H1 (cell line): Measurements from ENCODE around the gene NRXN3.

Source experiments
- BCL11A ChIP-seq, 2 experiments: IDR thresholded peaks; one replicate each; pipeline ENCODE4 v1.6.1; 2011; ENCODE audit warnings: low read depth in 2 of 2, low read length in 2 of 2, mild to moderate bottlenecking in 2 of 2
- CHD2 ChIP-seq: IDR thresholded peaks from 2 replicates; pipeline ENCODE4 v1.6.1; 2012; ENCODE audit warnings: low read length, improper control_type of control experiment
- EP300 ChIP-seq, 2 experiments: IDR thresholded peaks; 1 replicate in 1 of 2; 2 replicates in 1 of 2; pipeline ENCODE4 v1.6.1; 2011 to 2012; ENCODE audit warnings: low read depth in 2 of 2, low read length in 2 of 2, mild to moderate bottlenecking in 2 of 2, borderline replicate concordance in 1 of 2, inconsistent platforms in 1 of 2, moderate library complexity in 1 of 2
- GABPA ChIP-seq: IDR thresholded peaks from 2 replicates; pipeline ENCODE4 v1.6.1; 2011; ENCODE audit warnings: mild to moderate bottlenecking, low read length, moderate library complexity, borderline replicate concordance; ENCODE audit not compliant: insufficient read depth
- HDAC2 ChIP-seq, 2 experiments: fragments of 300-600 bp in 1 of 2; sonication (generic) in 1 of 2; IDR thresholded peaks; 2 replicates each; pipeline ENCODE4 v1.6.1; 2011 to 2012; ENCODE audit warnings: low read depth in 2 of 2, low read length in 2 of 2, mild to moderate bottlenecking in 2 of 2, moderate library complexity in 2 of 2, borderline replicate concordance in 1 of 2, inconsistent platforms in 1 of 2
- POLR2A ChIP-seq, 2 experiments: IDR thresholded peaks; 1 replicate in 1 of 2; 2 replicates in 1 of 2; pipeline ENCODE4 v1.6.1; 2011; ENCODE audit warnings: low read depth in 2 of 2, low read length in 2 of 2, mild to moderate bottlenecking in 2 of 2; ENCODE audit errors: control extremely low read depth in 1 of 2
- SAP30 ChIP-seq: fragments of 300-600 bp; sonication (generic); IDR thresholded peaks from 2 replicates; pipeline ENCODE4 v1.7.1; 2012; ENCODE audit warnings: low read length, moderate library complexity, mild to moderate bottlenecking, inconsistent platforms; ENCODE audit not compliant: insufficient read depth, insufficient replicate concordance
- SIN3A ChIP-seq, 2 experiments: IDR thresholded peaks in 1 of 2; conservative IDR thresholded peaks in 1 of 2; 2 replicates each; pipeline ENCODE4 v1.6.1; 2011 to 2012; ENCODE audit warnings: low read length in 2 of 2, improper control_type of control experiment in 1 of 2, low read depth in 1 of 2, mild to moderate bottlenecking in 1 of 2
- ZNF274 ChIP-seq: IDR thresholded peaks from 2 replicates; pipeline ENCODE4 v1.7.0; 2012; ENCODE audit warnings: low read length, borderline replicate concordance; ENCODE audit errors: extremely low read depth
- TF ChIP-seq, protein P1 (sequence below), 3 experiments: IDR thresholded peaks; 1 replicate in 2 of 3; 2 replicates in 1 of 3; pipeline versions ENCODE4 v1.5.1 to v1.6.1; 2011; ENCODE audit warnings: low read length in 3 of 3, mild to moderate bottlenecking in 3 of 3, inconsistent platforms in 2 of 3, low read depth in 1 of 3, moderate library complexity in 1 of 3; ENCODE audit not compliant: insufficient read depth in 1 of 3; ENCODE audit errors: control extremely low read depth in 1 of 3

DNA sequence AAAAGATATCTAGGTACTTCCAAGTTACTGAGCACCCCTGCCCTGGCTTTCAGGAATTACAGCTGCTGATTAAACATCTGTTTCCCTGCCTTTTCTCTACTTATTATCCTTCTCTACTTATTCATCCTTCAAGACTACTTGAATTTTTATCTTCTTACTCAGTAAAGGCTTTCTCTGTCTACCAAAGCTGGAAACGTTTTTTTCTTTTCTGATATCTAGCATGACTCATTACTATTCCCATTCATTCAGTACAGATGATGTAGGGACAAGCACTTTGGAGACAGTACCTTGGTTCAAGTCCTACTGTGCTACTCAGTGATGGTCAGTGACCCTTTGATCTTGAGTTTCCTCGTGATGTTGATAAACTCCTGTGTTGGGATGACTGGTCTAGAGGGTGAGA lies 848.7 kb downstream of the NRXN3 start:
- TF ChIP-seq HDAC2 (IDR thresholded peaks at IDR 0.05; ENCODE audit: borderline replicate concordance in 1 of 2, low read depth in 2 of 2, low read length in 2 of 2): no peak
- no peak for TF ChIP-seq POLR2A (IDR thresholded peaks at IDR 0.05; ENCODE audit: control extremely low read depth in 1 of 2, low read depth in 2 of 2, low read length in 2 of 2)
- no peak for TF ChIP-seq SIN3A (conservative IDR thresholded peaks at IDR 0.05 in 1 of 2, IDR thresholded peaks at IDR 0.05 in 1 of 2; ENCODE audit: low read depth in 1 of 2, low read length in 2 of 2)
- no peak for TF ChIP-seq CHD2
- TF ChIP-seq SAP30: no peak
- TF ChIP-seq EP300 (IDR thresholded peaks at IDR 0.05; ENCODE audit: borderline replicate concordance in 1 of 2, low read depth in 2 of 2, low read length in 2 of 2): no peak
- TF ChIP-seq, protein P1, sequence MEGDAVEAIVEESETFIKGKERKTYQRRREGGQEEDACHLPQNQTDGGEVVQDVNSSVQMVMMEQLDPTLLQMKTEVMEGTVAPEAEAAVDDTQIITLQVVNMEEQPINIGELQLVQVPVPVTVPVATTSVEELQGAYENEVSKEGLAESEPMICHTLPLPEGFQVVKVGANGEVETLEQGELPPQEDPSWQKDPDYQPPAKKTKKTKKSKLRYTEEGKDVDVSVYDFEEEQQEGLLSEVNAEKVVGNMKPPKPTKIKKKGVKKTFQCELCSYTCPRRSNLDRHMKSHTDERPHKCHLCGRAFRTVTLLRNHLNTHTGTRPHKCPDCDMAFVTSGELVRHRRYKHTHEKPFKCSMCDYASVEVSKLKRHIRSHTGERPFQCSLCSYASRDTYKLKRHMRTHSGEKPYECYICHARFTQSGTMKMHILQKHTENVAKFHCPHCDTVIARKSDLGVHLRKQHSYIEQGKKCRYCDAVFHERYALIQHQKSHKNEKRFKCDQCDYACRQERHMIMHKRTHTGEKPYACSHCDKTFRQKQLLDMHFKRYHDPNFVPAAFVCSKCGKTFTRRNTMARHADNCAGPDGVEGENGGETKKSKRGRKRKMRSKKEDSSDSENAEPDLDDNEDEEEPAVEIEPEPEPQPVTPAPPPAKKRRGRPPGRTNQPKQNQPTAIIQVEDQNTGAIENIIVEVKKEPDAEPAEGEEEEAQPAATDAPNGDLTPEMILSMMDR (IDR thresholded peaks at IDR 0.05; ENCODE audit: control extremely low read depth in 1 of 3, insufficient read depth in 1 of 3, low read depth in 1 of 3, low read length in 3 of 3): no peak
- TF ChIP-seq ZNF274: no peak
- TF ChIP-seq BCL11A (IDR thresholded peaks at IDR 0.05; ENCODE audit: low read depth in 2 of 2, low read length in 2 of 2): no peak
- no peak for TF ChIP-seq GABPA
